ENCODE measurements around the gene NGB. TPM values are rescaled to one million over a fixed set of nuclear protein-coding genes. Genes with fewer than 3 reads are reported as not detected.

Gene NGB
- total and polyA plus RNA-seq, 2 donors (not counting 1 experiment from before 2014, with no cell fraction given) = not detected

DNA sequence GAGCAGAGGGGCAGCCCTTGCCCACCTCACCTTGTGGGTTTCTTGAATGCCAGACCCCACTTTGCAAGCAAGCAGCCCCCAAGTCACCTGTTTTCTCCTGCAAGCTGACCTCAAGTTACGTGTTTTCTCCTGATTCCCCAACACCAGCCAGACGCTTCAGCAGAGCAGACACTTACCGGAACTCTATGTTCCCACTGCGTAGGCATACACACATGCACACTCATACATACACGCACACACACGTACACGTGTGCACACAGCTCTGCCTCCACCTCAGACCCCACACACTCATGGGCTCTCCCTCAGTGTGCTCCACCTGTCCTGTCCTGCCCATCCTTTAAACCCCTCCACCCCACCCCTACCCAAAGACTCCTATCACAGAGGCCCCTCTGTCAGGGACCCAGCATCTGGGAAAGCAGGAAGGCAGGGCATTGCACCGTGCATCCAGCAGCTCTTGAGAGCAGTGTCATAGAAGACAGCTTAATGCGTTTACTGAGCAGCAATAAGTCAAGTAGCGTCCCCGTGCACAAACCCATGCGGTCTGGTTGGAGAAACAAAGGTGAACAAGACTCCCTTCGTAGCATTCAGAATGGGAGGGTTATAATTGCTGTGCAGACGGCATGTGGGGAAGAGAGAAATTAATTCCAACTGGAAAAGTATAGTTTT lies 45.0 kb downstream of the NGB start:
- no peak overlapping the region for H3K9ac ChIP-seq (ENCODE audit: insufficient read depth, low read length)
- DNase-seq (ENCODE audit: low read depth in 2 of 2) = no peak
- no peaks in the 10 kb centered on the region for H3K36me3 ChIP-seq (ENCODE audit: control insufficient read depth, insufficient read depth, low read length)

DNA sequence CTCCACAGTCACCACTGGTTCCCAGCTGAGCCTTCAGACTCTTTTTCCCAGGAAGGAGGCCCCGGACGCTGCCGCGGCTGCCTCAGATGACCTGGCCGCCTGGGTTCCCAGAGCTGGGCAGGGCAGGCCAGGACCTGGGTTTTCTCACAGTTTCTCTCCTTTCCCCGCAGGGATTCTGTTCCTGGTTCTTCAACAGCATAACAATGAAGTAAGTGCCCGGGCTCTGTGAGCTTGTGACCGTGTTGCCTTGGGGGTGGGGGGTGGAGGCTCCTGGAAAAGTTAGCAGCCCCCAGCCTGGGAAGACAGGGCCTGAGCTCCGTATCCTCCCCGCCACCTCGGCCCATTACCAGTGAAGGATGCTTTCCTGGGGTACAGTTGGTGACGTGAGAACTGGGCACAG lies 45.8 kb downstream of the NGB start:
- Histone ChIP-seq H4K20me1 (ENCODE audit: control insufficient read depth, extremely low read depth, insufficient read depth, low read length) (no peaks in the 10 kb centered on the region), H3K27ac (ENCODE audit: insufficient read depth, low read length) (no peak overlapping the region), H3K9ac (ENCODE audit: insufficient read depth, low read length) (no peak overlapping the region), H3K4me1 (ENCODE audit: control insufficient read depth, extremely low read depth, insufficient read depth, low read length) (no peaks in the 10 kb centered on the region), H3K27me3 (ENCODE audit: control insufficient read depth, insufficient read depth, low read length) (no peaks in the 10 kb centered on the region), H3K4me3 (replicated peaks in 1 of 4; ENCODE audit: control extremely low read depth in 1 of 4, insufficient read depth in 1 of 4, low read depth in 3 of 4, low read length in 4 of 4) (no peak overlapping the region), H2AFZ (ENCODE audit: low read length) (no peak overlapping the region), H3K4me2 (ENCODE audit: extremely low read depth, insufficient read depth, low read length) (no peak overlapping the region), H3K36me3 (ENCODE audit: control insufficient read depth, insufficient read depth, low read length) (no peaks in the 10 kb centered on the region), H3K9me3 (ENCODE audit: control insufficient read depth, insufficient read depth, low read depth, low read length) (no peaks in the 10 kb centered on the region), H3K79me2 (ENCODE audit: control insufficient read depth, insufficient read depth, low read length) (no peaks in the 10 kb centered on the region)
- TF ChIP-seq, protein P1, sequence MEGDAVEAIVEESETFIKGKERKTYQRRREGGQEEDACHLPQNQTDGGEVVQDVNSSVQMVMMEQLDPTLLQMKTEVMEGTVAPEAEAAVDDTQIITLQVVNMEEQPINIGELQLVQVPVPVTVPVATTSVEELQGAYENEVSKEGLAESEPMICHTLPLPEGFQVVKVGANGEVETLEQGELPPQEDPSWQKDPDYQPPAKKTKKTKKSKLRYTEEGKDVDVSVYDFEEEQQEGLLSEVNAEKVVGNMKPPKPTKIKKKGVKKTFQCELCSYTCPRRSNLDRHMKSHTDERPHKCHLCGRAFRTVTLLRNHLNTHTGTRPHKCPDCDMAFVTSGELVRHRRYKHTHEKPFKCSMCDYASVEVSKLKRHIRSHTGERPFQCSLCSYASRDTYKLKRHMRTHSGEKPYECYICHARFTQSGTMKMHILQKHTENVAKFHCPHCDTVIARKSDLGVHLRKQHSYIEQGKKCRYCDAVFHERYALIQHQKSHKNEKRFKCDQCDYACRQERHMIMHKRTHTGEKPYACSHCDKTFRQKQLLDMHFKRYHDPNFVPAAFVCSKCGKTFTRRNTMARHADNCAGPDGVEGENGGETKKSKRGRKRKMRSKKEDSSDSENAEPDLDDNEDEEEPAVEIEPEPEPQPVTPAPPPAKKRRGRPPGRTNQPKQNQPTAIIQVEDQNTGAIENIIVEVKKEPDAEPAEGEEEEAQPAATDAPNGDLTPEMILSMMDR (conservative IDR thresholded peaks at IDR 0.05 in 1 of 2, IDR thresholded peaks at IDR 0.05 in 1 of 2; ENCODE audit: low read depth in 1 of 2, low read length in 2 of 2) = no peak
- no peak for TF ChIP-seq EZH2 (IDR thresholded peaks at IDR 0.05; ENCODE audit: low read length, missing control alignments)
- no peak for DNase-seq (ENCODE audit: low read depth in 2 of 2)

More for the DNA sequence above, 45.0 kb downstream of the NGB start:
- H3K27me3 ChIP-seq (ENCODE audit: control insufficient read depth, insufficient read depth, low read length) = no peaks in the 10 kb centered on the region
- no peaks in the 10 kb centered on the region for H3K4me1 ChIP-seq (ENCODE audit: control insufficient read depth, extremely low read depth, insufficient read depth, low read length)
- no peak overlapping the region for H2AFZ ChIP-seq (ENCODE audit: low read length)
- H3K9me3 ChIP-seq (ENCODE audit: control insufficient read depth, insufficient read depth, low read depth, low read length) = no peaks in the 10 kb centered on the region
- H3K4me3 ChIP-seq (replicated peaks in 1 of 4; ENCODE audit: control extremely low read depth in 1 of 4, insufficient read depth in 1 of 4, low read depth in 3 of 4, low read length in 4 of 4) = no peak overlapping the region
- no peak for TF ChIP-seq EZH2 (IDR thresholded peaks at IDR 0.05; ENCODE audit: low read length, missing control alignments)
- TF ChIP-seq, protein P1 (conservative IDR thresholded peaks at IDR 0.05 in 1 of 2, IDR thresholded peaks at IDR 0.05 in 1 of 2; ENCODE audit: low read depth in 1 of 2, low read length in 2 of 2) = no peak
- H3K4me2 ChIP-seq (ENCODE audit: extremely low read depth, insufficient read depth, low read length) = no peak overlapping the region
- H4K20me1 ChIP-seq (ENCODE audit: control insufficient read depth, extremely low read depth, insufficient read depth, low read length) = no peaks in the 10 kb centered on the region
- H3K79me2 ChIP-seq (ENCODE audit: control insufficient read depth, insufficient read depth, low read length) = no peaks in the 10 kb centered on the region
- no peak overlapping the region for H3K27ac ChIP-seq (ENCODE audit: insufficient read depth, low read length)

DNA sequence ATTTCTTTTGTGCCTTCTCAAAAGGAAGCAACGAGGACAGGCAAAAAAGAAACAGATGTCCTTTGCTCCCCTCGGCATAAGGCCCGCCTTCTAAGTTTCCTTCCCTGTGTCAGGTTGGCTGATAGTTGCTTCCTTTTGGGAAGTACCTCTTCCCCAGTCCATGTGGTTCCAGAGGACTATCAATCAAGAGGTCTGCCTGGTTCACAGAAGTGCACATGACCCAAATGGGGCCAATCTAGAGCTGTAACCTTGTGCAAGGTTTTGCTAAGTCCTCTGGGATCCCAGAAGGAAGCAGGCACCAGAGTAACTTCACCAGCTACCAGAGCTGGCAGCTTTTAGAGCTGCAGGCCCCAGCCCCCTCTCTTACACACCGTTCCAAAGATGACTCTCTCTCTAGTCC lies 46.8 kb downstream of the NGB start:
- DNase-seq (ENCODE audit: low read depth in 2 of 2) = no peak
- Histone ChIP-seq H3K27me3 (ENCODE audit: control insufficient read depth, insufficient read depth, low read length) (no peaks in the 10 kb centered on the region), H4K20me1 (ENCODE audit: control insufficient read depth, extremely low read depth, insufficient read depth, low read length) (no peaks in the 10 kb centered on the region), H3K4me2 (ENCODE audit: extremely low read depth, insufficient read depth, low read length) (no peak overlapping the region), H3K79me2 (ENCODE audit: control insufficient read depth, insufficient read depth, low read length) (no peaks in the 10 kb centered on the region), H3K4me1 (ENCODE audit: control insufficient read depth, extremely low read depth, insufficient read depth, low read length) (no peaks in the 10 kb centered on the region), H3K9me3 (ENCODE audit: control insufficient read depth, insufficient read depth, low read depth, low read length) (no peaks in the 10 kb centered on the region), H3K36me3 (ENCODE audit: control insufficient read depth, insufficient read depth, low read length) (no peaks in the 10 kb centered on the region), H3K9ac (ENCODE audit: insufficient read depth, low read length) (no peak overlapping the region), H3K27ac (ENCODE audit: insufficient read depth, low read length) (no peak overlapping the region), H2AFZ (ENCODE audit: low read length) (no peak overlapping the region), H3K4me3 (replicated peaks in 1 of 4; ENCODE audit: control extremely low read depth in 1 of 4, insufficient read depth in 1 of 4, low read depth in 3 of 4, low read length in 4 of 4) (no peak overlapping the region)
- TF ChIP-seq EZH2 (IDR thresholded peaks at IDR 0.05; ENCODE audit: low read length, missing control alignments) = no peak
- TF ChIP-seq, protein P1 (conservative IDR thresholded peaks at IDR 0.05 in 1 of 2, IDR thresholded peaks at IDR 0.05 in 1 of 2; ENCODE audit: low read depth in 1 of 2, low read length in 2 of 2) = no peak

All from fibroblast of lung (primary cell).